HAP-1 (cell line): ENCODE measurements around the gene ARHGAP6.

Experiments used
- DNase-seq, 2 experiments: peaks; one replicate each; pipeline ENCODE4 v3.0.0-alpha.2; 2016 to 2020; ENCODE audit warnings: low spot score in 2 of 2
- H3K27me3 ChIP-seq: fragments of 250-450 bp; sonication (Bioruptor Pico); 2 replicates; pipeline ENCODE4 v1.5.1; 2020; ENCODE audit warnings: low read depth, mild to moderate bottlenecking, moderate library complexity
- H3K36me3 ChIP-seq: fragments of 250-450 bp; sonication (Bioruptor Pico); replicated peaks from 2 replicates; pipeline ENCODE4 v1.5.1; 2020; ENCODE audit warnings: mild to moderate bottlenecking
- H3K4me1 ChIP-seq: fragments of 250-450 bp; sonication (Bioruptor Pico); 2 replicates; pipeline ENCODE4 v1.5.1; 2020; ENCODE audit warnings: mild to moderate bottlenecking
- H3K4me3 ChIP-seq: fragments of 250-450 bp; sonication (Bioruptor Pico); 2 replicates; pipeline ENCODE4 v1.5.1; 2020; ENCODE audit warnings: mild to moderate bottlenecking, moderate library complexity
- H3K9me3 ChIP-seq: fragments of 250-450 bp; sonication (Bioruptor Pico); 2 replicates; pipeline ENCODE4 v1.5.1; 2020; ENCODE audit warnings: mild to moderate bottlenecking, moderate library complexity
- in situ Hi-C: fragments of 300-500 bp; cut with MboI; formaldehyde crosslinking; loops from 3 replicates; pipeline ENCODE4 v1.14.3; 2020; ENCODE audit warnings: low sequenced_read_pairs, inconsistent platforms, mixed read lengths

Gene ARHGAP6

GRCh38 chrX:11406109-11406765, 259.5 kb downstream of the ARHGAP6 start:
- Histone ChIP-seq H3K9me3 (no peaks in the 10 kb centered on the region), H3K36me3 (no peaks in the 10 kb centered on the region), H3K27me3 (no peaks in the 10 kb centered on the region), H3K4me1 (no peaks in the 10 kb centered on the region; the same call in 1 of the 2 replicates), H3K4me3 (no peak overlapping the region)
- in situ Hi-C loops: no loop called here
- DNase-seq: no peak

GRCh38 chrX:11403631-11404030, 262.1 kb downstream of the ARHGAP6 start:
- Histone ChIP-seq H3K27me3 (no peaks in the 10 kb centered on the region), H3K36me3 (no peaks in the 10 kb centered on the region), H3K9me3 (no peaks in the 10 kb centered on the region), H3K4me1 (no peaks in the 10 kb centered on the region; the same call in 1 of the 2 replicates), H3K4me3 (no peak overlapping the region)
- no peak for DNase-seq
- in situ Hi-C loops: no loop called here

- Histone ChIP-seq H3K4me3 (no peak overlapping the region), H3K4me1 (no peaks in the 10 kb centered on the region; the same call in 1 of the 2 replicates), H3K27me3 (no peaks in the 10 kb centered on the region), H3K9me3 (no peaks in the 10 kb centered on the region), H3K36me3 (no peaks in the 10 kb centered on the region)
- no peak for DNase-seq
- in situ Hi-C loops: no loop called here
These were observed 263.8 kb downstream of the ARHGAP6 start for GRCh38 chrX:11401966-11402365.

- Histone ChIP-seq H3K36me3 (no peaks in the 10 kb centered on the region), H3K9me3 (no peaks in the 10 kb centered on the region), H3K4me1 (no peaks in the 10 kb centered on the region; the same call in 1 of the 2 replicates), H3K4me3 (no peak overlapping the region), H3K27me3 (no peaks in the 10 kb centered on the region)
- DNase-seq: no peak
- in situ Hi-C loops: no loop called here
These were observed 266.1 kb downstream of the ARHGAP6 start for GRCh38 chrX:11399489-11400094.

- Histone ChIP-seq H3K27me3 (no peaks in the 10 kb centered on the region), H3K4me3 (no peak overlapping the region), H3K9me3 (no peaks in the 10 kb centered on the region), H3K4me1 (no peaks in the 10 kb centered on the region), H3K36me3 (no peaks in the 10 kb centered on the region)
- in situ Hi-C loops: no loop called here
- DNase-seq: no peak
These were observed 266.9 kb downstream of the ARHGAP6 start for GRCh38 chrX:11398785-11399184.

- in situ Hi-C loops: no loop called here
- H3K27me3 ChIP-seq: no peaks in the 10 kb centered on the region
- H3K4me1 ChIP-seq: no peaks in the 10 kb centered on the region
- no peak overlapping the region for H3K4me3 ChIP-seq
- no peaks in the 10 kb centered on the region for H3K9me3 ChIP-seq
- no peak for DNase-seq
- H3K36me3 ChIP-seq: no peaks in the 10 kb centered on the region
These were observed 267.6 kb downstream of the ARHGAP6 start for GRCh38 chrX:11398139-11398538.

GRCh38 chrX:11397680-11398079, 268.0 kb downstream of the ARHGAP6 start:
- Histone ChIP-seq H3K9me3 (no peaks in the 10 kb centered on the region), H3K36me3 (no peaks in the 10 kb centered on the region), H3K4me1 (no peaks in the 10 kb centered on the region), H3K27me3 (no peaks in the 10 kb centered on the region), H3K4me3 (no peak overlapping the region)
- DNase-seq: no peak
- in situ Hi-C loops: no loop called here

GRCh38 chrX:11395859-11396258, 269.9 kb downstream of the ARHGAP6 start:
- in situ Hi-C loops: no loop called here
- H3K9me3 ChIP-seq: no peaks in the 10 kb centered on the region
- H3K27me3 ChIP-seq: no peaks in the 10 kb centered on the region
- H3K4me1 ChIP-seq: no peaks in the 10 kb centered on the region
- H3K36me3 ChIP-seq: no peaks in the 10 kb centered on the region
- DNase-seq: no peak
- H3K4me3 ChIP-seq: no peak overlapping the region

- in situ Hi-C loops: no loop called here
- Histone ChIP-seq H3K4me1 (no peaks in the 10 kb centered on the region), H3K27me3 (no peaks in the 10 kb centered on the region), H3K4me3 (no peak overlapping the region), H3K9me3 (no peaks in the 10 kb centered on the region), H3K36me3 (no peaks in the 10 kb centered on the region)
- no peak for DNase-seq
These were observed 271.6 kb downstream of the ARHGAP6 start for GRCh38 chrX:11393949-11394654.

- Histone ChIP-seq H3K36me3 (no peaks in the 10 kb centered on the region), H3K27me3 (no peaks in the 10 kb centered on the region), H3K4me3 (no peak overlapping the region), H3K9me3 (no peaks in the 10 kb centered on the region), H3K4me1 (no peaks in the 10 kb centered on the region)
- in situ Hi-C loops: loop anchor here (10.0 kb wide), 1 partner anchor 388 kb away; no protein-coding TSS in a partner anchor
- no peak for DNase-seq
These were observed 278.9 kb downstream of the ARHGAP6 start for GRCh38 chrX:11386812-11387211.

- no peaks in the 10 kb centered on the region for H3K36me3 ChIP-seq
- H3K4me1 ChIP-seq: peaks cover 3% of the 10 kb centered on the region; the same call in 1 of the 2 replicates
- H3K27me3 ChIP-seq: no peaks in the 10 kb centered on the region
- DNase-seq: no peak
- H3K9me3 ChIP-seq: no peaks in the 10 kb centered on the region
- in situ Hi-C loops: loop anchor here (10.0 kb wide), 1 partner anchor 389 kb away; no protein-coding TSS in a partner anchor
- no peak overlapping the region for H3K4me3 ChIP-seq
These were observed 279.7 kb downstream of the ARHGAP6 start for GRCh38 chrX:11386001-11386523.

GRCh38 chrX:11382930-11383329, 282.8 kb downstream of the ARHGAP6 start:
- Histone ChIP-seq H3K4me3 (no peak overlapping the region), H3K36me3 (no peaks in the 10 kb centered on the region), H3K9me3 (no peaks in the 10 kb centered on the region; the same call in 1 of the 2 replicates), H3K4me1 (peaks cover 5% of the 10 kb centered on the region; the same call in 1 of the 2 replicates), H3K27me3 (no peaks in the 10 kb centered on the region)
- DNase-seq: no peak
- in situ Hi-C loops: loop anchor here (10.0 kb wide), 1 partner anchor 392 kb away; no protein-coding TSS in a partner anchor

GRCh38 chrX:11381464-11381863, 284.3 kb downstream of the ARHGAP6 start:
- no peaks in the 10 kb centered on the region for H3K27me3 ChIP-seq
- H3K36me3 ChIP-seq: no peaks in the 10 kb centered on the region
- H3K4me1 ChIP-seq: peaks cover 5% of the 10 kb centered on the region; the same call in 1 of the 2 replicates
- H3K9me3 ChIP-seq: no peaks in the 10 kb centered on the region; the same call in 1 of the 2 replicates
- H3K4me3 ChIP-seq: no peak overlapping the region
- in situ Hi-C loops: loop anchor here (10.0 kb wide), 1 partner anchor 393 kb away; no protein-coding TSS in a partner anchor
- DNase-seq: peak; percentile 74 to 82
